ENCODE results near the gene RGS6. TPM values are rescaled to one million over a fixed set of nuclear protein-coding genes. Genes with fewer than 3 reads are reported as not detected.

Gene RGS6
- total and polyA plus RNA-seq, 4 donors: 0.06 to 5.3 (median 0.17) TPM; not detected in 1

DNA sequence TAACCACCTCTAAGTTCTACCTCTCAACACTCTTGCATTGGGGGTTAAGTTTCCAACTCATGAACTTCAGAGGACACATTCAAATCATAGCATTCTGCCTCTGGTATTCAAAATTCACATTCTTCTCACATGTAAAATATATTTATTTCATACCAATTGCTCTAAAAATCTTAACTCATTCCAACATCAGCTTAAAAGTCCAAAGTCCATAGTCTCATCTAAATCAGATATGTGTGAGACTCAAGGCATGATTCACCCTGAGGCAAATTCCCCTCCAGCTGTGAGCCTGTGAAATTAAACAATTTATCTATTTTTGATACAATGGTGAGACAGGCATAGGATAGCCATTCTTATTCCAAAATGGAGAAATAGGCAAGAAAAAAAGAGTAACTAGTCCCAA lies 214.0 kb downstream of the RGS6 start:
- H3K4me3 ChIP-seq (ENCODE audit: low read depth in 1 of 3, low read length in 3 of 3): no peak overlapping the region
- no peak overlapping the region for H3K27ac ChIP-seq (ENCODE audit: low read depth in 1 of 2, low read length in 2 of 2)
- TF ChIP-seq, protein P1, sequence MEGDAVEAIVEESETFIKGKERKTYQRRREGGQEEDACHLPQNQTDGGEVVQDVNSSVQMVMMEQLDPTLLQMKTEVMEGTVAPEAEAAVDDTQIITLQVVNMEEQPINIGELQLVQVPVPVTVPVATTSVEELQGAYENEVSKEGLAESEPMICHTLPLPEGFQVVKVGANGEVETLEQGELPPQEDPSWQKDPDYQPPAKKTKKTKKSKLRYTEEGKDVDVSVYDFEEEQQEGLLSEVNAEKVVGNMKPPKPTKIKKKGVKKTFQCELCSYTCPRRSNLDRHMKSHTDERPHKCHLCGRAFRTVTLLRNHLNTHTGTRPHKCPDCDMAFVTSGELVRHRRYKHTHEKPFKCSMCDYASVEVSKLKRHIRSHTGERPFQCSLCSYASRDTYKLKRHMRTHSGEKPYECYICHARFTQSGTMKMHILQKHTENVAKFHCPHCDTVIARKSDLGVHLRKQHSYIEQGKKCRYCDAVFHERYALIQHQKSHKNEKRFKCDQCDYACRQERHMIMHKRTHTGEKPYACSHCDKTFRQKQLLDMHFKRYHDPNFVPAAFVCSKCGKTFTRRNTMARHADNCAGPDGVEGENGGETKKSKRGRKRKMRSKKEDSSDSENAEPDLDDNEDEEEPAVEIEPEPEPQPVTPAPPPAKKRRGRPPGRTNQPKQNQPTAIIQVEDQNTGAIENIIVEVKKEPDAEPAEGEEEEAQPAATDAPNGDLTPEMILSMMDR (IDR thresholded peaks at IDR 0.05; ENCODE audit: low read depth, low read length, missing input control): no peak
- TF ChIP-seq, protein P2, sequence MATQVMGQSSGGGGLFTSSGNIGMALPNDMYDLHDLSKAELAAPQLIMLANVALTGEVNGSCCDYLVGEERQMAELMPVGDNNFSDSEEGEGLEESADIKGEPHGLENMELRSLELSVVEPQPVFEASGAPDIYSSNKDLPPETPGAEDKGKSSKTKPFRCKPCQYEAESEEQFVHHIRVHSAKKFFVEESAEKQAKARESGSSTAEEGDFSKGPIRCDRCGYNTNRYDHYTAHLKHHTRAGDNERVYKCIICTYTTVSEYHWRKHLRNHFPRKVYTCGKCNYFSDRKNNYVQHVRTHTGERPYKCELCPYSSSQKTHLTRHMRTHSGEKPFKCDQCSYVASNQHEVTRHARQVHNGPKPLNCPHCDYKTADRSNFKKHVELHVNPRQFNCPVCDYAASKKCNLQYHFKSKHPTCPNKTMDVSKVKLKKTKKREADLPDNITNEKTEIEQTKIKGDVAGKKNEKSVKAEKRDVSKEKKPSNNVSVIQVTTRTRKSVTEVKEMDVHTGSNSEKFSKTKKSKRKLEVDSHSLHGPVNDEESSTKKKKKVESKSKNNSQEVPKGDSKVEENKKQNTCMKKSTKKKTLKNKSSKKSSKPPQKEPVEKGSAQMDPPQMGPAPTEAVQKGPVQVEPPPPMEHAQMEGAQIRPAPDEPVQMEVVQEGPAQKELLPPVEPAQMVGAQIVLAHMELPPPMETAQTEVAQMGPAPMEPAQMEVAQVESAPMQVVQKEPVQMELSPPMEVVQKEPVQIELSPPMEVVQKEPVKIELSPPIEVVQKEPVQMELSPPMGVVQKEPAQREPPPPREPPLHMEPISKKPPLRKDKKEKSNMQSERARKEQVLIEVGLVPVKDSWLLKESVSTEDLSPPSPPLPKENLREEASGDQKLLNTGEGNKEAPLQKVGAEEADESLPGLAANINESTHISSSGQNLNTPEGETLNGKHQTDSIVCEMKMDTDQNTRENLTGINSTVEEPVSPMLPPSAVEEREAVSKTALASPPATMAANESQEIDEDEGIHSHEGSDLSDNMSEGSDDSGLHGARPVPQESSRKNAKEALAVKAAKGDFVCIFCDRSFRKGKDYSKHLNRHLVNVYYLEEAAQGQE (IDR thresholded peaks at IDR 0.05): no peak
- TF ChIP-seq RXRA (IDR thresholded peaks at IDR 0.05) (no peak), RAD21 (IDR thresholded peaks at IDR 0.05) (no peak), FOXA2 (IDR thresholded peaks at IDR 0.05) (no peak), HNF4A (conservative IDR thresholded peaks at IDR 0.05) (no peak), GABPA (IDR thresholded peaks at IDR 0.05 in 1 of 2, conservative IDR thresholded peaks at IDR 0.05 in 1 of 2) (no peak), YY1 (IDR thresholded peaks at IDR 0.05) (no peak), HNF4G (IDR thresholded peaks at IDR 0.05) (no peak)
- TF ChIP-seq, protein P3, sequence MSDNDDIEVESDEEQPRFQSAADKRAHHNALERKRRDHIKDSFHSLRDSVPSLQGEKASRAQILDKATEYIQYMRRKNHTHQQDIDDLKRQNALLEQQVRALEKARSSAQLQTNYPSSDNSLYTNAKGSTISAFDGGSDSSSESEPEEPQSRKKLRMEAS (IDR thresholded peaks at IDR 0.05): no peak
- TF ChIP-seq, protein P4, sequence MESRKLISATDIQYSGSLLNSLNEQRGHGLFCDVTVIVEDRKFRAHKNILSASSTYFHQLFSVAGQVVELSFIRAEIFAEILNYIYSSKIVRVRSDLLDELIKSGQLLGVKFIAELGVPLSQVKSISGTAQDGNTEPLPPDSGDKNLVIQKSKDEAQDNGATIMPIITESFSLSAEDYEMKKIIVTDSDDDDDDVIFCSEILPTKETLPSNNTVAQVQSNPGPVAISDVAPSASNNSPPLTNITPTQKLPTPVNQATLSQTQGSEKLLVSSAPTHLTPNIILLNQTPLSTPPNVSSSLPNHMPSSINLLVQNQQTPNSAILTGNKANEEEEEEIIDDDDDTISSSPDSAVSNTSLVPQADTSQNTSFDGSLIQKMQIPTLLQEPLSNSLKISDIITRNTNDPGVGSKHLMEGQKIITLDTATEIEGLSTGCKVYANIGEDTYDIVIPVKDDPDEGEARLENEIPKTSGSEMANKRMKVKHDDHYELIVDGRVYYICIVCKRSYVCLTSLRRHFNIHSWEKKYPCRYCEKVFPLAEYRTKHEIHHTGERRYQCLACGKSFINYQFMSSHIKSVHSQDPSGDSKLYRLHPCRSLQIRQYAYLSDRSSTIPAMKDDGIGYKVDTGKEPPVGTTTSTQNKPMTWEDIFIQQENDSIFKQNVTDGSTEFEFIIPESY (IDR thresholded peaks at IDR 0.05): no peak
- TF ChIP-seq, protein P5, sequence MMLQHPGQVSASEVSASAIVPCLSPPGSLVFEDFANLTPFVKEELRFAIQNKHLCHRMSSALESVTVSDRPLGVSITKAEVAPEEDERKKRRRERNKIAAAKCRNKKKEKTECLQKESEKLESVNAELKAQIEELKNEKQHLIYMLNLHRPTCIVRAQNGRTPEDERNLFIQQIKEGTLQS (IDR thresholded peaks at IDR 0.05): no peak
- H3K36me3 ChIP-seq (ENCODE audit: control insufficient read depth in 4 of 4, insufficient read depth in 3 of 4, low read depth in 1 of 4, low read length in 3 of 4): no peaks in the 10 kb centered on the region
- no peak overlapping the region for H3K9ac ChIP-seq (ENCODE audit: low read depth in 1 of 2, low read length in 2 of 2)
- no peaks in the 10 kb centered on the region for H3K27me3 ChIP-seq (ENCODE audit: control insufficient read depth in 4 of 4, insufficient read depth in 4 of 4, low read length in 3 of 4)
- no peak for DNase-seq (ENCODE audit: low spot score)
- no peaks in the 10 kb centered on the region for H3K9me3 ChIP-seq (ENCODE audit: control insufficient read depth in 4 of 4, low read length in 3 of 4)
- no peaks in the 10 kb centered on the region for H3K4me1 ChIP-seq (ENCODE audit: control insufficient read depth in 4 of 4, insufficient read depth in 4 of 4, low read length in 3 of 4)

DNA sequence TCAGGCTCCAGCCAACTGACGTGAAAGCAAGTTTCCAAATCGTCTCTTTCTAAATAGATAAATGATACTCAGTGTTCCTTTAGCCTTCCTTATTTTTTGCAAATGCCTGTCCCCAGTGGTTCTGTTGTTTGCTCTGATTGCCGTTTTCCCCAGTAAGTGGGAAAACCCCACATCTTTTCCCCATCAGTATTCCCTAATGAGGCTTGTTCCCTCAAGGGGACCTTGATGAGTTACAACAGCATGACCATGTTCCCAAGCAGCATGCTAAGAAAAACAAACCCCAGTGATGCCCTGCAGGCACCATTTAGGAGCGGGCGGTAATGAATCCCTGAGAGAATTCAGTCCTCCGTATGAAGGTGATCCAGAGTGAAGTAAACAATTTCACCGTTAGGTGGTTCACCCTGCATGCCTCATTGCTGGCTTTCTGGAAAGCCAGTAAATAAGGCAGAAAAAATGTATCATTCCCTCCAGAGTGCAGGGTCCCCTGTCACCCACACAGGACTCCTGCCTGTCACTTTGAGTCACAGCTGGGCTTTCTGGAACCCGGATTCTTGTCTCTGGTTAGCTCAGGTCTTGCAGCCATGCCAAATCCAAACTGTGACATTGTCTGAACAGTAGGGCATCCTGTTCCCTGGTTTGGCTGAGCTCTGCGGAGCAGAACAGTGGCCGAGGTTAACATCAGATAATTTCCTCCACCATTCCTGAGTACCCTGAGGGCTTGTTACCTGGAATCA lies 222.6 kb downstream of the RGS6 start:
- Histone ChIP-seq H3K36me3 (ENCODE audit: control insufficient read depth in 4 of 4, insufficient read depth in 3 of 4, low read depth in 1 of 4, low read length in 3 of 4) (no peaks in the 10 kb centered on the region), H3K4me1 (ENCODE audit: control insufficient read depth in 4 of 4, insufficient read depth in 4 of 4, low read length in 3 of 4) (no peaks in the 10 kb centered on the region), H3K27ac (ENCODE audit: low read depth in 1 of 2, low read length in 2 of 2) (no peak overlapping the region), H3K9ac (ENCODE audit: low read depth in 1 of 2, low read length in 2 of 2) (no peak overlapping the region), H3K9me3 (ENCODE audit: control insufficient read depth in 4 of 4, low read length in 3 of 4) (peaks cover 0 to 2% (median 1%) of the 10 kb centered on the region in 4 donors), H3K27me3 (ENCODE audit: control insufficient read depth in 4 of 4, insufficient read depth in 4 of 4, low read length in 3 of 4) (peaks cover 0 to 4% (median 2%) of the 10 kb centered on the region in 4 donors), H3K4me3 (ENCODE audit: low read depth in 1 of 3, low read length in 3 of 3) (no peak overlapping the region)
- WGBS: 82% methylated on average over 10 of the region's 10 CpGs
- DNase-seq (ENCODE audit: low spot score): no peak
- TF ChIP-seq, protein P1 (IDR thresholded peaks at IDR 0.05; ENCODE audit: low read depth, low read length, missing input control): no peak
- TF ChIP-seq TAF1 (conservative IDR thresholded peaks at IDR 0.05) (no peak), NR2F2 (IDR thresholded peaks at IDR 0.05) (no peak)
- TF ChIP-seq, protein P4 (IDR thresholded peaks at IDR 0.05): no peak
- TF ChIP-seq, protein P2 (IDR thresholded peaks at IDR 0.05): no peak
